Bronchial epithelial cell (primary cell): ENCODE results near the gene MIOS. TPM values are rescaled to one million over a fixed set of nuclear protein-coding genes. Genes with fewer than 3 reads are reported as not detected.

ENCODE experiments used
- DNase-seq: peaks from one replicate; pipeline ENCODE4 v3.0.0-alpha.2; 2010; ENCODE audit warnings: low read depth
- FAIRE-seq: peaks from 2 replicates; lab custom pipeline; 2011; peaks lifted over from hg19 to GRCh38; lab: Jason Lieb, UNC
- H3K27me3 ChIP-seq: 2 replicates; pipeline ENCODE4 v1.5.1; 2011; ENCODE audit warnings: low read length; ENCODE audit not compliant: control insufficient read depth, insufficient read depth
- H3K36me3 ChIP-seq: 2 replicates; pipeline ENCODE4 v1.5.1; 2011; ENCODE audit warnings: low read length; ENCODE audit not compliant: control insufficient read depth, insufficient read depth
- H3K4me3 ChIP-seq: 2 replicates; pipeline ENCODE4 v1.5.1; 2011; ENCODE audit warnings: mild to moderate bottlenecking, low read depth, low read length, control low read depth
- total RNA-seq: library from RNA; depleted of rRNA; stranded (reverse); fragments of >200 nt; gene quantifications from 2 replicates; pipeline ENCODE4 v1.2.1, GENCODE V29; 2014
- TF ChIP-seq, protein P1 (sequence below): IDR thresholded peaks from 2 replicates; pipeline ENCODE4 v1.5.1; 2011; ENCODE audit warnings: mild to moderate bottlenecking, moderate library complexity, low read length, control low read depth, inconsistent platforms; ENCODE audit not compliant: insufficient read depth, severe bottlenecking

MIOS gene
- total RNA-seq, 1 donor from 2014 or later: 36.3 TPM

DNA sequence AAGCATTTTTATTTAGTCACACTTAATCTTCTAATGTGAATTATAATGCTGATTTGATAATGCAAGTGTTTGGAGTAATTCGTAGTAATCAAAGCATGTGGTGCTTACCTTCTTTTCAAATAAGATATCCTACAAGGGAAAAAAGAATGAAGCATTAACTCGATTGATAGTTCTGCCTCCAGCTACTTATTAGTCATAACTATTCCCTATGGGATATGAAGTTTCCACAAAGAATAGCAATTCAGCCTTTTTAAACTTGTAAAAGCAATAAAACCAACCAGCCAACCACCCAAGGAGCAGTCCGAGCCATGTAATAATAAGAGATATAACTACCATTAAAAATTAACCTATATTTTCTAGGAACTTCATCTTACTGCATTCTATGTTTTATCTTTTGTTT lies 42.6 kb upstream of the MIOS start:
- no peak for FAIRE-seq

DNA sequence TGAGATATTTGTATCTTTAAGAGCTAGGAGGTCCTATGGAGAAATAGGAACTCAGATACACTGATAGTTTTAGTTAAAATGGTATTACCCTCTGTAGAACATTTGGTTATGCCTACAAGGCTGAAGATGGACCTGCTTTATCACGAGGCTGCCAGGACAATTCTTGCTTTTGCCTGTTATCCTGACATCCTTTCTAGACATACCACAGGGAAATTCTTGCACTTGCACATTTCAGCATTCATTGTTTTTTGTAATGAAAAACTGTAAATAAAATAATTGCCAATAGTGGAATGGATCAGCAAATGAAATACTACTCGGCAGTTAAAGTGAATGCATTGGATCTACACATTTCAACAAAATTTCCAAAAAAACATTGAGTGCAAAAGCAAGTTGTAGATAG lies 40.7 kb upstream of the MIOS start:
- H3K36me3 ChIP-seq: no peaks in the 10 kb centered on the region
- H3K4me3 ChIP-seq: no peak overlapping the region
- DNase-seq: no peak
- TF ChIP-seq, protein P1, sequence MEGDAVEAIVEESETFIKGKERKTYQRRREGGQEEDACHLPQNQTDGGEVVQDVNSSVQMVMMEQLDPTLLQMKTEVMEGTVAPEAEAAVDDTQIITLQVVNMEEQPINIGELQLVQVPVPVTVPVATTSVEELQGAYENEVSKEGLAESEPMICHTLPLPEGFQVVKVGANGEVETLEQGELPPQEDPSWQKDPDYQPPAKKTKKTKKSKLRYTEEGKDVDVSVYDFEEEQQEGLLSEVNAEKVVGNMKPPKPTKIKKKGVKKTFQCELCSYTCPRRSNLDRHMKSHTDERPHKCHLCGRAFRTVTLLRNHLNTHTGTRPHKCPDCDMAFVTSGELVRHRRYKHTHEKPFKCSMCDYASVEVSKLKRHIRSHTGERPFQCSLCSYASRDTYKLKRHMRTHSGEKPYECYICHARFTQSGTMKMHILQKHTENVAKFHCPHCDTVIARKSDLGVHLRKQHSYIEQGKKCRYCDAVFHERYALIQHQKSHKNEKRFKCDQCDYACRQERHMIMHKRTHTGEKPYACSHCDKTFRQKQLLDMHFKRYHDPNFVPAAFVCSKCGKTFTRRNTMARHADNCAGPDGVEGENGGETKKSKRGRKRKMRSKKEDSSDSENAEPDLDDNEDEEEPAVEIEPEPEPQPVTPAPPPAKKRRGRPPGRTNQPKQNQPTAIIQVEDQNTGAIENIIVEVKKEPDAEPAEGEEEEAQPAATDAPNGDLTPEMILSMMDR: no peak
- H3K27me3 ChIP-seq: no peaks in the 10 kb centered on the region
- FAIRE-seq: no peak

More for the DNA sequence above, 42.6 kb upstream of the MIOS start:
- no peaks in the 10 kb centered on the region for H3K27me3 ChIP-seq
- TF ChIP-seq, protein P1: no peak
- H3K4me3 ChIP-seq: no peak overlapping the region
- no peaks in the 10 kb centered on the region for H3K36me3 ChIP-seq
- no peak for DNase-seq

DNA sequence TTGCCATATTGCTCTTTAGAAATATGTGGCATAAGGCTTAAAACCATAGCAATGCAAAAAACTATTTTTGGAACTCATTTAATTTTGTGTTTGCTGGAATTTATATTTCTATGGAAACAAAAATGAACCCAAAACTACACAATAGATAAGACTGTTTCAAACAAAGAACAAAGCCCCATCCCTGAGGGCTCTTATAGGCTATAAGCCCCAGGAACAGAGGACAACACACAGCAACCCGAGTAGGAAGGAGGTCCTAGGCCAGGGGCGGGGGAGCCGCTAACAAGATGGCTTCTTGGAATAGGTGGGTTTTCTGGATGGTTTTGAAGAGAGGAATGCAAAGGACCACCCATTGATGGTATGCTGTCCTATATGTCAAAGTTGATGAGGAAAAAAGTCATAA lies 39.6 kb upstream of the MIOS start:
- no peak overlapping the region for H3K4me3 ChIP-seq
- TF ChIP-seq, protein P1: no peak
- no peak for DNase-seq
- no peaks in the 10 kb centered on the region for H3K27me3 ChIP-seq
- no peaks in the 10 kb centered on the region for H3K36me3 ChIP-seq
- FAIRE-seq: no peak

DNA sequence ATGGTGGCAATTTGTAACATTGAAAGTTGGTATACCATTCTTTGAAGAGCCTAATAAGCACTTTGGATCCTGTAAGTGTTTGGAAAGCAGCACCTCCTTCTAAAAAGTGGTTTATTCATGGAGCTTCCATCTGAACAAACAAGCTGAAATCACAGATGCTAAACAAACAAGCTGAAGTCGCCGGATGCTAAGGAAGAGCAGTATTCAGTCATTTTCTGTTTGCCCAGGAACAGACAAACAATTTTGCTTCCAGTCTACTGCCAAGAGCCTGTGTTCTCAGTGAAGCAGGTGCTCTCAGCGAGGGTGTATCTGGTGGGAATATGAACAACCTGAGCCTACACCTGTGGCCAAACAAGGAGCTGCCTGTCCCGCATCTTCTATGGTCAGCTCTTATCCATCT lies 37.4 kb upstream of the MIOS start:
- FAIRE-seq (no peak), DNase-seq (no peak)
- Histone ChIP-seq H3K4me3 (no peak overlapping the region), H3K27me3 (no peaks in the 10 kb centered on the region), H3K36me3 (no peaks in the 10 kb centered on the region)
- TF ChIP-seq, protein P1: no peak

DNA sequence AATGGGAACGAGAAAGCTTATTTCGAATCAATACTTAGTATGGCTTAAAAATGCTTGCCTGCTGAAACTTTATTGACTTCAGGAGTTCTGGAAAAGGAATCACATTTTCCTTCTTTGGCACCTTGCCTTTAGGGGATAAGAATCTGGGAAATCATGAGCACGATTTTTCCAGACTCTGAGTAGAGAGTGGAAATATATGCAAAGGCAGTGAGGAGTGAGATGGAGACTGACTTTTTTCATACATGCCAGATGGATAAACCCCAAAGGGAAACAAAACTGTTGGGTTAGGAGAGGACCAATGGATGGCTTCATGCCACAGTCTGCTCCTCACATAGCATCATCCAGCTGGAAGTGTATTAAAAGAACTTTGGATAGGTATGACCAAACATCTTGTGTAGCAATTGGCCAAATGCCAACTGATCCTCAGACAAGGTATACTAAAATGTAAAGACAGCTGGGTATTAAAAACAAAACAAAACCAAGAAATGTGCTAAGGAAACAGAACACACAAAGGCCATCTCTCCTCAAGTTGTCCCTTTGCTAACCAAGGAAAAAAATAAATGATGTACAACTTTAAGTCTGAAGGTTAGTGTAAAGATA lies 32.8 kb upstream of the MIOS start:
- FAIRE-seq (no peak), DNase-seq (no peak)
- TF ChIP-seq, protein P1: no peak
- Histone ChIP-seq H3K36me3 (no peaks in the 10 kb centered on the region), H3K27me3 (no peaks in the 10 kb centered on the region), H3K4me3 (no peak overlapping the region)

DNA sequence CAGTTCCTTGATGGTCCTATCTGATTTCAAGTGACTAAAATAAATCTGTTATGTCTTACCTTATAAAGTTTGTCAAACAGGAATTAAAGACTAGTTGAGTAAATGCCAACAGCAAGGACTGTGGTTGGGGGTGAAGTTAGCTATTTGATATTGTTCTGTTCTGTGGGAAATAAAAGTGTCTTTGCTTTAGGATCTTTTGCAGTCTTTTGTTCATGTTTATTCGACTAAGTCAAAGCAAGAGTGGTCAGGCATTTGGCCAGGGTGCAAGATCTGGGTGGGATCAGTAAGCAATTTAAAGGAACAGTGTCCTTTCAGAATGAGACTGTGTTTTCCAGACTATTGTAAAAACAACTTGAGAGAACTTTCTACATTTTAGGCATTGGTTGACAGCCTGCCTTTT lies 31.0 kb upstream of the MIOS start, which contains the start of gene COL28A1:
COL28A1 (minus strand) TSS at position 183 of the 400 bp plus-strand sequence. CDS start 2,998 bp downstream, outside the sequence.
- TF ChIP-seq, protein P1: no peak
- DNase-seq (no peak), FAIRE-seq (no peak)
- Histone ChIP-seq H3K36me3 (no peaks in the 10 kb centered on the region), H3K4me3 (no peak within 1 kb of the TSS), H3K27me3 (no peaks in the 10 kb centered on the region)
